ENCODE data around the gene EPN3. TPM values are rescaled to one million over a fixed set of nuclear protein-coding genes. Genes with fewer than 3 reads are reported as not detected.

EPN3 gene
- total RNA-seq, 1 donor from 2014 or later: not detected

GRCh38 chr17:50590946-50591737 lies 58.6 kb downstream of the EPN3 start:
- no peak overlapping the region for H3K27ac Mint-ChIP-seq (ENCODE audit: unreplicated experiment)

GRCh38 chr17:50593321-50593720 lies 60.8 kb downstream of the EPN3 start:
- no peaks in the 10 kb centered on the region for H3K36me3 Mint-ChIP-seq (ENCODE audit: low read depth)
- H3K9me3 Mint-ChIP-seq (ENCODE audit: low read depth): no peaks in the 10 kb centered on the region
- peaks cover 16% of the 10 kb centered on the region for H3K4me1 Mint-ChIP-seq (ENCODE audit: low read depth)
- H3K4me3 Mint-ChIP-seq (ENCODE audit: unreplicated experiment): no peak overlapping the region
- no peak overlapping the region for H3K27ac Mint-ChIP-seq (ENCODE audit: unreplicated experiment)
- no peak for DNase-seq (ENCODE audit: low spot score)
- H3K27me3 Mint-ChIP-seq (ENCODE audit: low read depth): peaks cover 4% of the 10 kb centered on the region
- TF ChIP-seq CTCF (IDR thresholded peaks at IDR 0.05): no peak

More at GRCh38 chr17:50590946-50591737, 58.6 kb downstream of the EPN3 start:
- no peak overlapping the region for H3K4me3 Mint-ChIP-seq (ENCODE audit: unreplicated experiment)
- no peaks in the 10 kb centered on the region for H3K36me3 Mint-ChIP-seq (ENCODE audit: low read depth)
- H3K4me1 Mint-ChIP-seq (ENCODE audit: low read depth): peaks cover 16% of the 10 kb centered on the region
- DNase-seq (ENCODE audit: low spot score): no peak
- no peaks in the 10 kb centered on the region for H3K9me3 Mint-ChIP-seq (ENCODE audit: low read depth)
- TF ChIP-seq CTCF (IDR thresholded peaks at IDR 0.05): no peak
- peaks cover 7% of the 10 kb centered on the region for H3K27me3 Mint-ChIP-seq (ENCODE audit: low read depth)

Other genes starting within 250 kb of the EPN3 start
- gene XYLT2, start 186.6 kb upstream of the EPN3 start, total RNA-seq: 33.5 to 34.1 TPM (median 33.7 TPM) in 3 replicates
- gene MRPL27, start 159.6 kb upstream of the EPN3 start, total RNA-seq: 48.7 to 61.4 TPM (median 49.8 TPM) in 3 replicates
- 1.9 to 6.8 TPM (median 2.5 TPM) in 3 replicates for gene EME1, start 159.5 kb upstream of the EPN3 start, total RNA-seq
- 144 to 162 TPM (median 148 TPM) in 3 replicates for gene LRRC59, start 135.2 kb upstream of the EPN3 start, total RNA-seq
- gene ACSF2, start 106.5 kb upstream of the EPN3 start, total RNA-seq: 17.4 to 22.5 TPM (median 19.9 TPM) in 3 replicates
- gene CHAD, start 63.9 kb upstream of the EPN3 start, total RNA-seq: 0.12 TPM in 1 of 3 replicates, not detected in the others
- 28.6 to 33.4 TPM (median 29.8 TPM) in 3 replicates for gene RSAD1, start 53.9 kb upstream of the EPN3 start, total RNA-seq
- 0.99 to 1.2 TPM (median 1.00 TPM) in 3 replicates for gene MYCBPAP, start 24.3 kb upstream of the EPN3 start, total RNA-seq
- gene SPATA20, start 14.4 kb downstream of the EPN3 start, total RNA-seq: 51.0 to 60.1 TPM (median 51.8 TPM) in 3 replicates
- 0.05 to 0.41 TPM (median 0.10 TPM) in 3 replicates for gene CACNA1G, start 28.0 kb downstream of the EPN3 start, total RNA-seq
- gene ABCC3, start 102.1 kb downstream of the EPN3 start, total RNA-seq: 1.9 to 16.0 TPM (median 2.8 TPM) in 3 replicates
- gene ANKRD40, start 175.2 kb downstream of the EPN3 start, total RNA-seq: 34.6 to 39.4 TPM (median 36.1 TPM) in 3 replicates
- 71.5 to 99.0 TPM (median 73.9 TPM) in 3 replicates for gene LUC7L3, start 186.9 kb downstream of the EPN3 start, total RNA-seq
- gene ANKRD40CL, start 234.8 kb downstream of the EPN3 start, total RNA-seq: not detected in 3 replicates

Measured in chondrocyte (in vitro differentiated cells).